Testis (tissue), 2 donors: ENCODE results near the gene TBXA2R.

ENCODE experiments used
- CTCF ChIP-seq, 3 experiments: fragments of 450-650 bp in 2 of 3; fragments of 200-600 bp in 1 of 3; sonication (generic) in 1 of 3; IDR thresholded peaks; one replicate each; pipeline ENCODE4 v1.5.1; 2016 to 2019; ENCODE audit warnings: antibody characterized with exemption in 3 of 3, mild to moderate bottlenecking in 2 of 3, moderate library complexity in 1 of 3
- POLR2A ChIP-seq: fragments of 450-650 bp; IDR thresholded peaks from one replicate; pipeline ENCODE4 v1.6.1; 2017; ENCODE audit warnings: antibody characterized with exemption, mild to moderate bottlenecking, moderate library complexity

- TF ChIP-seq CTCF (IDR thresholded peaks at IDR 0.05) (no peak), POLR2A (no peak)
Measured at GRCh38 chr19:3548606-3549005, 58.1 kb downstream of the TBXA2R start.
